HG03378 (cell line): ENCODE measurements around the gene DZIP1L.
"Not testable (repeated sequence)": the region's sequence is repeated elsewhere in the genome, so short reads cannot be mapped to it uniquely, and the experiment has no call there.

Source experiments
- ATAC-seq: cut with Tn5 transposase; IDR thresholded peaks from one replicate; pipeline ENCODE4 v1.9.1; 2021; ENCODE audit warnings: mild to moderate bottlenecking, moderate library complexity; ENCODE audit not compliant: unreplicated experiment

DZIP1L gene

DNA sequence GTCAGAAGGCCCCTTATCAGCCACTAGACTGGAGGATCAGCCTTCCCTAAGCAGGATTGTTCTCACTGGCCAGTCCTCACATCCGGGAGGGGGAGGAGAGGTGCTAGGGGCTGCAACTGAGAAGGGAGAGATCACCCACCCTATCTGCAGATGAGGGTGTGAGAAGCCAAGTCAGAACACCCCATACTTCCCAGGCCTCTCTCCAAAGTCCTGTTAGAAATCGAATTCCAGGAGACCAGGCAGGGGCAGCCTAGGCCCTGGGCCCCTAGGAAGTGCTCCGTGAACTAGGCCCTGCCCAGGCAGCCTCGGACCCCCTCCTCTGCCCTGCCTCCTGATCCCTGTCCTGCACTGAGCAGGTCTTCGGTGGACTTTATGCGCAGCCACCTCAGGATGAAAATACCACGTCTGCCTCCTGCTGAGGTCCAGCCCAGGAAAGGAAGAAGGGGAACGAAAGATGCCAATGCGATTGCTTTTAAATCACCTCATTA, 933 bp downstream of the DZIP1L start:
- no peak for ATAC-seq

DNA sequence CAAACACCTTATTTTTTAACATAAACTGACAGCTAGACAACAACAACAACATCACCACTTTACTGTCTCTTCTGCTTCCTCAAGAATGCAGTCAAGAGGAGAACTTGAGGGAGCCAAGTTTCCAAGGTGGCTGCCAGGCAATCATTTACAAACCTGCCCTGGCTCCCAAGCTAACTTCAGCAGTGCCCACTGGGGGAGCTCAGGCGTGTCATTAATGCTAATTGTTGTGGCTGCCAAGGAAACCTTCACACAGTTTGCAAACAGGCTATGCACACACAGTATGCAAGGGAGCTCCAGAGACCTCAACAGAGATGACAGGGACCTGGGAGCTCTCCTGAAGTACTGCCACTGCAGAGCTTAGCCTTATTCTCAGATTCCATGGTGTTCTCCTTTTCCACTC, 2.1 kb downstream of the DZIP1L start:
- ATAC-seq = no peak

- ATAC-seq = no peak
These were observed 3.0 kb downstream of the DZIP1L start for GRCh38 chr3:138112362-138112761.

DNA sequence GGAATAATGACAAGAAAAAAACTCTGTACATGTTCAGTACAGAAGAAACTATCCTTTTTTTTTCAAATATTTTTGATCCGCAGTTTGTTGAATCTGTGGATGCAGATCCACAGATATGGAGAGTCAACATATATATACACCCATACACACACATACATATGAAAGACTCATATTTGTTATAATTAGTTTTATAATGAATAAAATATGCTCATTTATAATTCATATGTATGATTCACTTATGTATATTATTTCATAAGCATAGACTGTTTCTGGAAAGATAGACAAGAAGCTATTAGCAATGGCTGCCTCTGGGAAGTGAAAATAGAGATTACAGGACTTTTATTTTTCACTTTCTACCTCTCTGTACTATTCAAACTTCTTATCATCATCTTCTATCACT, 9.8 kb downstream of the DZIP1L start:
- ATAC-seq = no peak

- ATAC-seq = no peak
These were observed 11.9 kb downstream of the DZIP1L start for GRCh38 chr3:138103466-138103865.

DNA sequence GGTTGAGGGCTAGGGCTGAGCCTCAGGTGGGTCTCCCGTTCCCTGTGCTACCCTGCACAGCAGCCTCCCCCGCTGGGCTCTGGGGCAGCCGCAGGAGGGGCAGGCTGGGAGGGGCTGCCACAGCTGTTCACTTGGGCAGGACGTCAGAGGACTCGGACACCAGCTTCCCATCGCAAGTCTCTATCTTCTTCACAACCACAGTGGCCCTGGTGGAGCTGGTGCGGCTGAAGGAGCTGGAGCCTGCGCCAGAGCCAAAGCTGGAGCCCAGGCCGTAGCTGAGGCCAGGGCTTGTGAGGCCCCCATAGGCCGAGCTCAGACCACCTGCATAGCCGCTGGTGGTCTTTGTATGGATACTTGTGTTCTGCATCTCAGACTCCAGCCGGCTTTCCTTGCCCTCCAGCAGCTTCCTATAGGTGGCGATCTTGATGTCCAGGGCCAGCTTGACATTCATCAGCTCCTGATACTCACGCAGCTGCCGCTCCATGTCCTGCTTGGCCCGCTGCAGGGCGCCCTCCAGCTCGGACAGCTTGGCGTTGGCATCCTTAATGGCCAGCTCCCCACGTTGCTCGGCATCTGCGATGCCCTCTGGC, 14.0 kb downstream of the DZIP1L start:
- ATAC-seq = not testable (repeated sequence)

DNA sequence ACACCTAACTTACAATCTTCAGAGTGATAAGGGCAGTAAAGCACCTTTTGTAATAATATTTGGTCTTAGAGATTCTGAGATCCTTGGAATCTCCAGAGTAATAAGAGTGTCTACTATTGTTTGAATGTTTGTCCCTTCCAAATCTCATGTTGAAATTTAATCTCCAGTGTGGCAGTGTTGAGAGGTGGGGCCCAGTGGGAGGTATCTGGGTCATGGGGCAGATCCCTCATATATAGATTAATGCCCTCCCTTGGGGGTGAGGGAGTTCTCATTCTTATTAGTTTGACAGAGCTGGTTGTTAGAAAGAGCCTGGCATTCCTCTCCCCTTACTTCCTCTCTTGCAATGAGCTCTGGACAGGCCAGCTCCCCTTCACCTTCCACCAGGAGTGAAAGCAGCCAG, 16.0 kb downstream of the DZIP1L start:
- ATAC-seq = no peak

- ATAC-seq = no peak
These were observed 17.9 kb downstream of the DZIP1L start for GRCh38 chr3:138097192-138098172.

- ATAC-seq = no peak
These were observed 21.7 kb downstream of the DZIP1L start for GRCh38 chr3:138093721-138094120.

DNA sequence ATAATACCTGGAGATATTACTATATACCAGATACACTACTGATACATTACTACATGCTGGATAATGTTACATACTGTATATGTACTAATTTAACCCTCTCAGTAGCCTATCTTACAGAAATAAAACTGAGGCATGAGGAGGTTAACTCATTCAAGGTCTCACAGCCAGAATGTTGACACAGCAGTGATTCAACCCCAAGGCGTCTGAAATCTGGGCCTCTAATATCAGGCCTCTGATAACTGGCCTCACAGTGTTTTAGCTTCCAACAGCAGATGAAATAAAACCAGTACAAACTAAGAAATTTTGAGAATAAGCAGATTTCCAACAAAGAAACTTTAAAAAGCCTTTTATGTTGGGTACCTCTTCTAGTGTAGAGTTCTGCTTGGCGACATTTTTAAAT, 23.4 kb downstream of the DZIP1L start:
- no peak for ATAC-seq

GRCh38 chr3:138089091-138089490, 26.3 kb downstream of the DZIP1L start:
- ATAC-seq = no peak

- ATAC-seq = not testable (repeated sequence)
These were observed 29.7 kb downstream of the DZIP1L start for GRCh38 chr3:138085745-138086144.

GRCh38 chr3:138084196-138084595, 31.2 kb downstream of the DZIP1L start:
- no peak for ATAC-seq

DNA sequence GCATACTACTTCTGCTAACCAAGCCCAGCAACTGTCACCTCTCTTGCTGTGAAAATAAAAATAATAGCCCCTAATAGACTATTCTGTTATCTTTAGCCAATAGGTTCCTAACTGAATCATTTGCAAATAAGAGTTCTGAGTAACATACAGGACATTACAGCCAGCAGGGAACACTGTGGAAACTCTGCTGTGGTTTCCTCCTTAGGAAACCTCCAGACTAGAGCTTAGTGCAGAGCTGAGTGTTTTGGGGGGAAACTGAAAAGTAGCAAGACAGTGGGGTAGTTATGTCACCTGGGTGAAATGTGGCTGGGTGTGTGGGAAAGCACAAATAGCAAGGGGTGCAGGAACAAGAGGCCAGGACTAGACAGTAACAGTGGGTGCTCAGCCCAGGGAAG, 32.4 kb downstream of the DZIP1L start:
- peak; percentile 26 for ATAC-seq

DNA sequence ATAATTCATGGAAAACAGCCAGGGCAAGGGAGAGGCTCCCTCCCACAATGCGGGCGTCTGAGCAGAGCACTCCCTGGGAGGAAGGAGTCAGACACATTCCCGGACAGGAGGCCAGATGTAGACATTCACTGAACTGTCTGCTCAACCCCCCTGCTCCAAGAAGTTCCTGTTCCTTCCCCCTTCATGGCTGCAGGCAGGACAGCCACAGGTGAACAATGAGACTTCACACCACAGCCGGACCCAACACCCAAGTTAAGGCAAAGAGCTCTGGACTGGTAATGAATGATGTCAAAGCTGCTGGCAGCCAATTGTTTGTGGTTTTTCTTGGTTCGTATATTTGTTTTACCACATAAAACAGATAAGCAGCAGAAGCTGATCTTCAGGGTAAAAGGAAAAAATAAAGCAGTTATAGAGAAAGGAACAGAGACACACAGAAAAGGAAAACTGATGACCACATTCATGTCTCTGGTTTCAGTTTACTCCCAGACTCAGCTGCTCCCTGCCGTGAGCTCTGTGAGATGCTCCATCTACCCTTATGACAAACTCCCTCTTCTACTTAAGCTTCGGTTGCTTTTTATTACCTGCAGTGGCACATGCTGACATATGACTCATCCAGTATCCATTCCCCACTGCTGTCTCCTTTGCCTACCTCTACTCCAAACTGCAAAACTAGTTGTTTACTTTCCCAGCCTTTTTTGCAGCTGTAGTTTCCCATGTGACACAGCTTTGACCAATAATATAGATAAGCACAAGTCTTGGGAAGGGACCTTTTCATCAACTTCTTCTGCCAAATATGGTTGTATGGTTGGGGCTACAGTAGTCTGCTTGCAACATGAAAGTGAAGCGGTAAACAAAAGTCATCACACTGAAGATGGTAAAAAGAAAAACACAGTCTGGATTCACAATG, 33.1 kb downstream of the DZIP1L start:
- peak; percentile 69 for ATAC-seq

- ATAC-seq = no peak
These were observed 33.9 kb downstream of the DZIP1L start for GRCh38 chr3:138081371-138082084.

GRCh38 chr3:138079901-138080300, 35.5 kb downstream of the DZIP1L start:
- no peak for ATAC-seq

DNA sequence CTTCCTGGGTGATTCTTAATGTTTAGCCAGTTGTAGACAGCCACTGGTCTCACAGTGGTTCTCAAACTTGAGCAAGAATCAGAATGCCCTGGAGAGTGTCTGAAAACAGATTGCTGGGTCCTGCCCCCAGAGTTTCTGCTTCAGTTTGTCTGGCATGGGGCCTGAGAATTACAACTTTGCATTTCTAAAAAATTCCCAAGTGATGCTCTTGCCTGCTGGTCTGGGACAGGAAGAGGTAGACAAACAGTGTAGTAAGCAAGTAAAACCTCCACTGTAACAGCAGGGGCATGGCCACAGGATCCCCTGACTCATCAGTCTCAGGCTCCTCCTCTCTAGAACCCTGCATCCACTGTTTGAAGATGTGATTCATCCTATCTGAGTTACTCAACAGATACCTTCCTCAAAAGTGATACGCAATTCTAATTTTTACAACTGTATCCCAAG, 36.5 kb downstream of the DZIP1L start:
- no peak for ATAC-seq

GRCh38 chr3:138078096-138078495, 37.3 kb downstream of the DZIP1L start:
- ATAC-seq = no peak

- ATAC-seq = no peak
These were observed 42.6 kb downstream of the DZIP1L start for GRCh38 chr3:138072796-138073195.
